Skeletal muscle tissue (tissue), 4 donors: ENCODE measurements around the gene EPS8L3. TPM values are rescaled to one million over a fixed set of nuclear protein-coding genes. Genes with fewer than 3 reads are reported as not detected.

ENCODE experiments used
- H3K27ac ChIP-seq: one replicate; pipeline ENCODE4 v1.7.0; 2013; ENCODE audit warnings: mild to moderate bottlenecking, low read depth, low read length, inconsistent platforms
- H3K27me3 ChIP-seq, 3 donors: one replicate each; pipeline ENCODE4 v1.7.0; 2013; ENCODE audit warnings: low read length in 3 of 3; ENCODE audit not compliant: control insufficient read depth in 3 of 3, insufficient read depth in 3 of 3
- H3K36me3 ChIP-seq, 3 donors: one replicate each; pipeline ENCODE4 v1.7.0; 2013; ENCODE audit warnings: low read length in 3 of 3; ENCODE audit not compliant: control insufficient read depth in 3 of 3, insufficient read depth in 3 of 3
- H3K4me1 ChIP-seq, 3 donors: one replicate each; pipeline ENCODE4 v1.7.0; 2013; ENCODE audit warnings: low read length in 3 of 3, mild to moderate bottlenecking in 3 of 3; ENCODE audit not compliant: control insufficient read depth in 3 of 3, insufficient read depth in 3 of 3
- H3K4me3 ChIP-seq, 3 donors: one replicate each; pipeline ENCODE4 v1.7.0; 2013; ENCODE audit warnings: low read length in 3 of 3
- H3K9ac ChIP-seq, 3 donors: one replicate each; pipeline ENCODE4 v1.7.0; 2013; ENCODE audit warnings: low read length in 3 of 3, mild to moderate bottlenecking in 3 of 3, moderate library complexity in 2 of 3, low read depth in 1 of 3
- H3K9me3 ChIP-seq, 3 donors: one replicate each; pipeline ENCODE4 v1.7.0; 2013; ENCODE audit warnings: low read length in 3 of 3; ENCODE audit not compliant: control insufficient read depth in 3 of 3
- total RNA-seq: library from RNA; depleted of rRNA; stranded (reverse); fragments of >200 nt; gene quantifications from one replicate; pipeline ENCODE4 v1.2.3, GENCODE V29; 2014
- donor health status: Osteomylitis.

EPS8L3 gene
- total RNA-seq, 1 donor from 2014 or later, result not detected

GRCh38 chr1:109781806-109782205 lies 18.1 kb upstream of the EPS8L3 start:
- Histone ChIP-seq H3K4me1 (peaks cover 31 to 37% (median 32%) of the 10 kb centered on the region in 3 donors), H3K9ac (no peak overlapping the region), H3K27ac (no peak overlapping the region), H3K4me3 (no peak overlapping the region), H3K9me3 (no peaks in the 10 kb centered on the region), H3K36me3 (no peaks in the 10 kb centered on the region), H3K27me3 (no peaks in the 10 kb centered on the region)

GRCh38 chr1:109780982-109781381 lies 17.3 kb upstream of the EPS8L3 start:
- Histone ChIP-seq H3K27ac (no peak overlapping the region), H3K27me3 (no peaks in the 10 kb centered on the region), H3K4me1 (peaks cover 23 to 30% (median 25%) of the 10 kb centered on the region in 3 donors), H3K9me3 (no peaks in the 10 kb centered on the region), H3K9ac (no peak overlapping the region), H3K4me3 (no peak overlapping the region), H3K36me3 (no peaks in the 10 kb centered on the region)

- H3K4me1 ChIP-seq, result peaks cover 14 to 20% (median 18%) of the 10 kb centered on the region in 3 donors
- no peak overlapping the region for H3K4me3 ChIP-seq
- H3K36me3 ChIP-seq, result no peaks in the 10 kb centered on the region
- H3K27me3 ChIP-seq, result no peaks in the 10 kb centered on the region
- H3K27ac ChIP-seq, result no peak overlapping the region
- no peaks in the 10 kb centered on the region for H3K9me3 ChIP-seq
- H3K9ac ChIP-seq, result no peak overlapping the region
These were observed 14.4 kb upstream of the EPS8L3 start for GRCh38 chr1:109777980-109778625.

GRCh38 chr1:109777436-109777835 lies 13.7 kb upstream of the EPS8L3 start:
- Histone ChIP-seq H3K4me3 (no peak overlapping the region), H3K27me3 (no peaks in the 10 kb centered on the region), H3K36me3 (no peaks in the 10 kb centered on the region), H3K9ac (peak overlapping the region in 2 of 3 donors; percentile 3 to 15), H3K27ac (no peak overlapping the region), H3K4me1 (peaks cover 11 to 16% (median 14%) of the 10 kb centered on the region in 3 donors), H3K9me3 (no peaks in the 10 kb centered on the region)

GRCh38 chr1:109776911-109777310 lies 13.2 kb upstream of the EPS8L3 start:
- Histone ChIP-seq H3K36me3 (no peaks in the 10 kb centered on the region), H3K4me1 (peaks cover 10 to 15% (median 14%) of the 10 kb centered on the region in 3 donors), H3K9ac (peak overlapping the region in 1 of 3 donors; percentile 3), H3K27me3 (no peaks in the 10 kb centered on the region), H3K4me3 (no peak overlapping the region), H3K9me3 (no peaks in the 10 kb centered on the region), H3K27ac (no peak overlapping the region)

- no peaks in the 10 kb centered on the region for H3K36me3 ChIP-seq
- H3K27ac ChIP-seq, result no peak overlapping the region
- peaks cover 10 to 15% (median 14%) of the 10 kb centered on the region in 3 donors for H3K4me1 ChIP-seq
- no peaks in the 10 kb centered on the region for H3K9me3 ChIP-seq
- H3K9ac ChIP-seq, result no peak overlapping the region
- no peaks in the 10 kb centered on the region for H3K27me3 ChIP-seq
- no peak overlapping the region for H3K4me3 ChIP-seq
These were observed 12.6 kb upstream of the EPS8L3 start for GRCh38 chr1:109776206-109776835.

GRCh38 chr1:109775398-109775797 lies 11.7 kb upstream of the EPS8L3 start:
- Histone ChIP-seq H3K36me3 (no peaks in the 10 kb centered on the region), H3K4me1 (peaks cover 10 to 17% (median 15%) of the 10 kb centered on the region in 3 donors), H3K9me3 (no peaks in the 10 kb centered on the region), H3K9ac (no peak overlapping the region), H3K27ac (no peak overlapping the region), H3K27me3 (no peaks in the 10 kb centered on the region), H3K4me3 (no peak overlapping the region)

- H3K9ac ChIP-seq, result peak overlapping the region in 1 of 3 donors; percentile 16
- H3K27ac ChIP-seq, result no peak overlapping the region
- no peaks in the 10 kb centered on the region for H3K27me3 ChIP-seq
- H3K9me3 ChIP-seq, result no peaks in the 10 kb centered on the region
- H3K4me1 ChIP-seq, result peaks cover 10 to 17% (median 15%) of the 10 kb centered on the region in 3 donors
- no peak overlapping the region for H3K4me3 ChIP-seq
- no peaks in the 10 kb centered on the region for H3K36me3 ChIP-seq
These were observed 10.3 kb upstream of the EPS8L3 start for GRCh38 chr1:109773900-109774485.

- Histone ChIP-seq H3K27ac (no peak overlapping the region), H3K27me3 (no peaks in the 10 kb centered on the region), H3K4me3 (no peak overlapping the region), H3K36me3 (no peaks in the 10 kb centered on the region), H3K4me1 (peaks cover 10 to 17% (median 15%) of the 10 kb centered on the region in 3 donors), H3K9me3 (no peaks in the 10 kb centered on the region), H3K9ac (no peak overlapping the region)
These were observed 9.6 kb upstream of the EPS8L3 start for GRCh38 chr1:109773203-109773899.
